HEK293T (cell line): ENCODE data around the gene LCMT1.

Experiments
- CTCF ChIA-PET: fragments of 350-600 bp; formaldehyde crosslinking; extraction: SDS; loops from one replicate; lab custom pipeline; 2021; ENCODE audit warnings: antibody characterized with exemption, inconsistent platforms; lab: Yijun Ruan, JAX
- POLR2A ChIA-PET: fragments of 350-600 bp; formaldehyde crosslinking; extraction: SDS; loops from one replicate; lab custom pipeline; 2020; ENCODE audit warnings: antibody characterized with exemption, inconsistent platforms; lab: Yijun Ruan, JAX
- DNase-seq: peaks from one replicate; pipeline ENCODE4 v3.0.0; 2012; ENCODE audit warnings: mixed read lengths; ENCODE audit errors: extremely low spot score
- ARNT ChIP-seq: fragments of 450-650 bp; IDR thresholded peaks from 2 replicates; pipeline ENCODE4 v1.6.1; 2017; ENCODE audit warnings: mild to moderate bottlenecking
- BHLHE40 ChIP-seq: fragments of 450-650 bp; IDR thresholded peaks from 2 replicates; pipeline ENCODE4 v1.6.1; 2016; ENCODE audit warnings: mild to moderate bottlenecking, moderate library complexity, borderline replicate concordance
- CTBP1 ChIP-seq: fragments of 450-650 bp; IDR thresholded peaks from 2 replicates; pipeline ENCODE4 v1.6.1; 2016; ENCODE audit warnings: borderline replicate concordance
- ELF4 ChIP-seq: fragments of 450-650 bp; IDR thresholded peaks from 2 replicates; pipeline ENCODE4 v1.6.1; 2017; ENCODE audit warnings: antibody characterized with exemption
- FOXA1 ChIP-seq: fragments of 450-650 bp; IDR thresholded peaks from 2 replicates; pipeline ENCODE4 v1.6.1; 2016; ENCODE audit warnings: mild to moderate bottlenecking
- FOXK2 ChIP-seq: fragments of 450-650 bp; IDR thresholded peaks from 2 replicates; pipeline ENCODE4 v1.6.1; 2016; ENCODE audit warnings: mild to moderate bottlenecking
- FOXM1 ChIP-seq: fragments of 450-650 bp; IDR thresholded peaks from 2 replicates; pipeline ENCODE4 v1.6.1; 2017; ENCODE audit warnings: mild to moderate bottlenecking, borderline replicate concordance
- HDGF ChIP-seq: fragments of 450-650 bp; IDR thresholded peaks from 2 replicates; pipeline ENCODE4 v1.6.1; 2017; ENCODE audit warnings: antibody characterized with exemption, borderline replicate concordance
- L3MBTL2 ChIP-seq: fragments of 450-650 bp; conservative IDR thresholded peaks from 2 replicates; pipeline ENCODE4 v1.6.1; 2016; ENCODE audit warnings: mild to moderate bottlenecking
- LEF1 ChIP-seq: fragments of 450-650 bp; IDR thresholded peaks from 2 replicates; pipeline ENCODE4 v1.6.1; 2017; ENCODE audit warnings: mild to moderate bottlenecking, borderline replicate concordance
- NFRKB ChIP-seq: fragments of 450-650 bp; IDR thresholded peaks from 2 replicates; pipeline ENCODE4 v1.6.1; 2016; ENCODE audit warnings: mild to moderate bottlenecking, moderate library complexity
- SP1 ChIP-seq: fragments of 450-650 bp; IDR thresholded peaks from 2 replicates; pipeline ENCODE4 v1.6.1; 2017
- SUZ12 ChIP-seq: fragments of 450-650 bp; IDR thresholded peaks from 2 replicates; pipeline ENCODE4 v1.6.1; 2016; ENCODE audit warnings: mild to moderate bottlenecking
- TARDBP ChIP-seq: fragments of 450-650 bp; IDR thresholded peaks from 2 replicates; pipeline ENCODE4 v1.6.1; 2016
- ZNF384 ChIP-seq: fragments of 450-650 bp; IDR thresholded peaks from 2 replicates; pipeline ENCODE4 v1.6.1; 2016
- TF ChIP-seq, protein P1 (sequence below): fragments of 450-650 bp; IDR thresholded peaks from 2 replicates; pipeline ENCODE4 v1.6.1; 2016

The LCMT1 gene

DNA sequence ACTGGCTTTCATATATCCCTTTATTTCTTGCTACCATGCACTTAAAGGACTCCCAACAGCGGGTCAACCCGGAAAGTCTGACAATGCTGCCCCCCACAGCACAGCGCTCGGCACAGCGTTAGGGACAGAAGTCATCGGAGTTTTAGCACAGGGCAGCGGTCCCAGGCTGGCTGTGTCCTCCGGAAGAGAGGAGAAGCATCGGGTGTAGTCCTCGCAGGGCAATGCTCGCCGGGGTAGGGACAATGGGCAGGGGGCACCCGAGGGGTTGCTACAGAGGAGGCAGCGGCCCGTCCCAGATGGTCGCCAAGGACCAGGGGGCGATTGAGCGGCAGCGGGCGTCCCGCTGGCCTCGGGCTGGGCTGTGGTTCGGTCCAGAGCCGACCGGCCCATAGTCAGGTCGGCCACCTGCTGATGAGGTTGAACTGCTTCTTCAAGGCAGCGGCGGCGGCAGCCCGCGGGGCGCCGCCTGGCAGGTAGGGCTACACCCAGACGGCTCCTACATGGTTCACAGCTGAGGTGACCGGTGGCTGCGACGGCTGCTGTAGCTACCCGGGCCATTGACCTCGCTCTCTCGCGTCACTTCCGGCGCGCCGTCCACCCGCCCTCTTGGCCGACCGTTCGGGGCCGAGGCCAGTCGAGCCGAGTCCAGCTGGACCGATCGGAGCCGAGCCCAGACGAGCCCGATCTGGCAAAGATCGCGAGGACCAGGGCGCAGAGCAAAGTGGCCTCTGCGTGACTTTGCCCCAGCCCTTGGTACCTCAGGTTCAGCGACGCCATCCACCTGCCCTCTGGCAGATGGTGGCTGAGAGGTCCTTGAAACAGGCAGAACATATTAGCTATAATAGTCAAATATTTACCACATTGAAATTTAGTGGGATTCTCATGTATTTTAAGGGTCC is 4.7 kb upstream of the LCMT1 start:
- ChIA-PET POLR2A (interaction anchor here (0.6 to 3.3 kb wide), 14 partner anchors 9 to 497 kb away, joined by 3 to 19 read pairs (median 4); no protein-coding TSS in a partner anchor), CTCF (interaction anchor here (0.8 to 0.9 kb wide), 2 partner anchors 74 to 118 kb away, joined by 3 to 5 read pairs; no protein-coding TSS in a partner anchor)
- DNase-seq: peak; percentile 89
- TF ChIP-seq ELF4 (no peak), ZNF384 (no peak), BHLHE40 (no peak), ARNT (no peak), HDGF (no peak), FOXA1 (no peak), L3MBTL2 (peak; percentile 87), LEF1 (no peak)

DNA sequence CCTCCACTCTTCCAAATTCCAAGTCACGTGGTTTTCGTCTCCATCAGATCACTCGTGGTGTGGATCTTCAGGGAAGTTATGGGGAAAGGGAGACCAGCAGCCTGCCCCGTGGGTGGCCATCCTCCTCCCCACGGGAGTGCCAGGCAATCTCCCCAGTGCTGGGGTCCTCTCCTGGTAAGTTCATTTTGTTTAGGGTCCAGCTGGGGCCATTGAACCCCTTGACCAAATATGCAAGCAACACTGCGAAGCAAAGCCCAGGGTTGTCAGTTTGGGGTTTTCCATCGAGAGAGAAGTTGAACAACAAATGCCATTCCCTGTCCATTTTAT is 4.1 kb upstream of the LCMT1 start:
- ChIA-PET CTCF (interaction anchor here (0.9 to 1.0 kb wide), 2 partner anchors 118 to 202 kb away, joined by 3 to 5 read pairs; no protein-coding TSS in a partner anchor), POLR2A (interaction anchor here (0.6 to 3.3 kb wide), 13 partner anchors 12 to 498 kb away, joined by 3 to 19 read pairs (median 4); no protein-coding TSS in a partner anchor)
- DNase-seq: no peak
- TF ChIP-seq FOXK2: no peak
- TF ChIP-seq SP1: no peak
- TF ChIP-seq L3MBTL2: 0 out of 2 replicates have a peak, but pooled peaks have one; percentile 2

DNA sequence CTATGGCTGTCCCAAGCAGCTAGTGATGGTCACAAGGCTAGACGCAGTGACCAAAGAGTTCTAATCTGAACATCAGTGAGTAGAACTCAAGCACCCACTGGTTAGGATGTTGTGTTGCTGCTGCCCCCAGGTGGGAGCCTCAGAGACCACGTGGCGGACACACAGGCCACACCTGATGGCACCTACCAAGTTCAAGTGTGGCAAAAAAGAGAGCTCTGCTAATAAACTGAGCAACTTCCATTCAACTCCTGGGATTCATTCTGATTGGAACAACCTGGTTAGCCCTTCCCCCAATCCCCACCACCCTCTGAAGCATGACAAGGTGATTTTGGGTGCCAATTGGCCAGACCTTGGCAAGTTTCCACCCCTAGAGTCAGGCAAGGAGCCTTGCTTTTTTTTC is 3.5 kb upstream of the LCMT1 start:
- ChIA-PET POLR2A (interaction anchor here (1.1 to 3.3 kb wide), 6 partner anchors 14 to 498 kb away, joined by 3 to 19 read pairs (median 6); no protein-coding TSS in a partner anchor), CTCF (interaction anchor here (1.0 to 2.5 kb wide), 2 partner anchors 117 to 202 kb away, joined by 3 to 9 read pairs; no protein-coding TSS in a partner anchor)
- TF ChIP-seq SUZ12: no peak
- no peak for TF ChIP-seq FOXM1
- TF ChIP-seq ARNT: no peak
- TF ChIP-seq CTBP1: no peak
- TF ChIP-seq, protein P1, sequence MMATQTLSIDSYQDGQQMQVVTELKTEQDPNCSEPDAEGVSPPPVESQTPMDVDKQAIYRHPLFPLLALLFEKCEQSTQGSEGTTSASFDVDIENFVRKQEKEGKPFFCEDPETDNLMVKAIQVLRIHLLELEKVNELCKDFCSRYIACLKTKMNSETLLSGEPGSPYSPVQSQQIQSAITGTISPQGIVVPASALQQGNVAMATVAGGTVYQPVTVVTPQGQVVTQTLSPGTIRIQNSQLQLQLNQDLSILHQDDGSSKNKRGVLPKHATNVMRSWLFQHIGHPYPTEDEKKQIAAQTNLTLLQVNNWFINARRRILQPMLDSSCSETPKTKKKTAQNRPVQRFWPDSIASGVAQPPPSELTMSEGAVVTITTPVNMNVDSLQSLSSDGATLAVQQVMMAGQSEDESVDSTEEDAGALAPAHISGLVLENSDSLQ: no peak
- TF ChIP-seq L3MBTL2: no peak
- no peak for TF ChIP-seq HDGF
- no peak for TF ChIP-seq NFRKB
- no peak for TF ChIP-seq LEF1
- TF ChIP-seq TARDBP: no peak
- no peak for TF ChIP-seq ZNF384
- TF ChIP-seq SP1: no peak
- TF ChIP-seq FOXA1: no peak
- no peak for TF ChIP-seq BHLHE40
- TF ChIP-seq ELF4: no peak
- TF ChIP-seq FOXK2: no peak
- DNase-seq: no peak

DNA sequence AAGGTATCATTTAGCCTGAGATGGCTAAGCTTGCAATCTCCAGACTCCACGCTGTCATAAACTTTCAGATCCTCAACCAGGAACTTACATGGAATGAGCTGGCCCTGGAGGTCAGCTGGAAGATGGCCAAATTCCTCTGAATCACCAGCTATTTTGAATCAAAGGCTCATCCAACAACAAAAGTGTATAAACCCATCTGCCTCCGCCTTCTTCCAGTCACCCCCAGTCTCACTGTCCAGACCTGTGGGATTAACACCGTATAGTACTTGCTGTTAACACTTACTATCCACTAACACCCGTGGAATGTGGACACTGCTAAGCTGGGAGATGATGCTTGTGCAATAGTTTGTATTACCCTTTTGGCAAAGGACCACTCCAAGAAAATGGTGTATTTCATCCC is 1.9 kb upstream of the LCMT1 start:
- ChIA-PET CTCF (interaction anchor here (0.6 to 2.5 kb wide), 2 partner anchors 116 to 200 kb away, joined by 3 to 9 read pairs; no protein-coding TSS in a partner anchor), POLR2A (interaction anchor here (0.9 to 3.3 kb wide), 6 partner anchors 42 to 150 kb away, joined by 3 to 19 read pairs (median 4); partner anchors contain the start of gene ARHGAP17)
- DNase-seq: no peak
- no peak for TF ChIP-seq ZNF384
- no peak for TF ChIP-seq FOXM1
- TF ChIP-seq LEF1: no peak

DNA sequence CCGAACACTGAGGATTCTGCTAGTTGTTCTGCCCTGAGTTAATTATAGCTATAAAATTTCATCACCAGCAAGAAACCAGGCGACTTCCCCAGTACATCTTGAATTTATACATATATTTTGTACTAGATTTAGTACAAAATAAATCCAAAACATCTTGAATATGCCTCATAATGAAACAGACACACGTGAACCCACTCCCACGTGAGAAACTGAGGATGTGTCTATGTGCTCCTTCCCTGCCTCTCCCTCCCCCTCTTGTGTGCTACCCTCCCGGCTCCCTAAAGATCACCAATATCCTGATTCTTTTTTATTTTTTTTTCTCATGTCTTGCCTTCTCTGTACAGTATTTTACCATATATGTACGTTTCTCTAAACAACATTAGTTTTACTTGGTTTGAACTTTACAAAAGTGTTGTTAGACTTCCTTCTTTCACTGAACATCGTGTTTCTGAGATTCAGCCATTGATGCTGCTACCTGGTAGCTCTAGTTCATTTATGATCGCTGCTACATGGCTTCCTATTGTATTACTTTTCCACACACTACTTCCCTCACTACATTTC is 1.1 kb upstream of the LCMT1 start:
- no peak for DNase-seq
- POLR2A ChIA-PET: interaction anchor here (0.7 to 2.3 kb wide), 10 partner anchors 43 to 285 kb away, joined by 3 to 8 read pairs (median 4); partner anchors contain the start of gene ARHGAP17
- CTCF ChIA-PET: interaction anchor here (0.7 to 2.5 kb wide), 2 partner anchors 17 to 115 kb away, joined by 3 to 9 read pairs; no protein-coding TSS in a partner anchor

DNA sequence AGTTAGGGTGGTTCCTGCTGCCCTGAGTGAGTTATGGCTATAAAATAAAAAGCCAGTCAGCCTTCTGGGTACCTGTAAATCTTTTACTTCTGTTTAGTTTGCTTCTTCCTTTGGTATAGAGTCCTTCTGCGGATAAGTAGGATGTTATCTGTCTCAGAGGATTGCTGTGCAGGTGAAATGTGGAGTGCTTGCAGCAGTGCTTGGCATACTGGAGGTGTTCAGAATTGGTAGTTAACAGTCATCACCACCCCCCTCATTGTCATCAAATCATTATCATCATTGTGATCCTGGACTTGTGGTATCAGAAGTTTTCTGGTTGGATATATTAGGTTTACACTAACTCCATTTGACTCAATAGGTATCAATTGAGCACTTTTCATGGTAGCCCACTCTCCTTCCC is 2.6 kb downstream of the LCMT1 start:
- TF ChIP-seq ZNF384 (no peak), SP1 (no peak), CTBP1 (no peak), FOXK2 (no peak), HDGF (no peak), BHLHE40 (no peak)
- TF ChIP-seq, protein P1: no peak
- no peak for DNase-seq
- POLR2A ChIA-PET: no interaction called here
- CTCF ChIA-PET: no interaction called here

More for the DNA sequence above, 1.1 kb upstream of the LCMT1 start:
- TF ChIP-seq FOXA1 (no peak), LEF1 (no peak), FOXM1 (no peak), CTBP1 (no peak), SUZ12 (no peak), BHLHE40 (no peak), ZNF384 (no peak), NFRKB (no peak), ELF4 (no peak), L3MBTL2 (no peak; the same call in 1 of the 2 replicates), FOXK2 (no peak), TARDBP (no peak), SP1 (no peak), HDGF (no peak)
- TF ChIP-seq, protein P1: no peak
